NCI-H2196 (cell line): Measurements from ENCODE around the gene XRCC4.

Experiments used
- DNase-seq: peaks from one replicate; lab custom pipeline; 2025; ENCODE audit not compliant: unreplicated experiment; lab: John Stamatoyannopoulos, UW

The XRCC4 gene

DNA sequence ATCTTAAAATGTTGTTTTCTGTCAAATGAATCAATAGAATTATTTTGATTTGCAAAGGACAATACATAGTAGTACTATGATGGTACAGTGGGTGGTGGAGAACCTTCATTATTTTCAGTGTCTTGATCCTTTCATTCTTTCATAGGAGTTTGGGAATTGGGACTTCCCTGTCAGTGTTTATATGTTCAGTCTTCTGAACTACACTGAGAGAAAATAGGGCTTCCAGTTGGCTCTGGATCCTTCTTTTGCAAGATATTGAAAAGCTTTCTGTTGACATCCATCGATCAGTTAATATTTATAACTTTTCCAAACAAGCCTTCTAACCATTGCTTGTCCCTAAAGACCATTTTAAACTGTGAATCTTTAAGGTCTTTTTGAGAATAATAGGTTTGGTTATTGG lies 94.7 kb downstream of the XRCC4 start:
- DNase-seq, result no peak

DNA sequence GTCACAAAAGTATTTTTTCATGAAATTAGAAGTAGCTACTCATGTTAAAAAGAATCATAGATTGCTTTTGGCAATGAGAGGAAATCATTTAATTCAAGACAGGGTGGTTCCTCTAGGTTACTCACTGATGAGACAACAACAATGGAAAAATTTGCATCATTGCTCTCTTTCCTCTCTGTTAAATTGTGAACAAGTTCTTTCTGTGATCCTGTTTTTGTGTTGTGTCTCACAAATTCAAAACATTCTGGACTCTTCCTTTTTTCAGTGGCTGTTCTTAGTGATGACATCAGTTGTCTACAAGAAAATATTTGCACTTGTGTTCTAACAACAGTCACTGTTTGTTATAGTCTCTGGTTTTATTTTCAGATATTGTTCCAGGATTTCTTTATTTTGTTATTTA lies 95.3 kb downstream of the XRCC4 start:
- DNase-seq, result no peak

DNA sequence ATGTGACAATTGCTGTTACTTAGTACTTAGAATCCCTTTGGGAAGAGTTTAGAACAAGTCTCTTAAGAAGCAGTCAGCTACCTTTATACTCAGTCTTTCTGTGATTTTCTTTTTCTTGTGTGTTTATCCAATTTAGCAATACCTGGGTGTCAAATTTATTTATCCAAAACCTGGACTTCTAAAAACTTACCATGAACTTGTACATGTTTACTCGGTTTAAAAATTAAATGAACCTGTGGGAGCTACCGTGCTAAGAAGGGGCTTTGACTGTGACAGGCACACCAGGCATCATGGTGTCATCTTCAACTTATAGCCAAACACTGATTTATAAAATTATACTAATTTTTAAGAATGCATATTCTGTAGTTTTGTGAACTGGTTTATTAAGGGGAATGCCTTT lies 96.5 kb downstream of the XRCC4 start:
- DNase-seq, result no peak

DNA sequence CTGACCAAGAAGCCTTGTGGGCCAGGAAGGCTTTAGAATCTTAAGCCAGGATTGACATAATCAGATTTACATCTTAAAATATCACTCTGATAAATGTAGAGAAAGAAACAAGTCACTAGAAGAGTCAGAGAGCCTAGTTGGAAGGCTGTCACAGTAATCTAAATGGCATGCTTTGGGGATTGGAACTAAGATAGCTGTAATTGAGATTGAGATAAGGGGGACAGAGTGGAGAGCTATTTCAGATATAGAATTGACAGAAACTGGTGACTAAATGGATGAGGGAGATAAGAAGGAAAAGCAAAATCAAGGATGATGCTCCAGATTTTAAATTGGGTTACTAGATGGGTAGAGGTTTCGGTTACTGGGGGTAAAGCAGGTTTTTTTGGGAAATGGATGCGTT lies 100.5 kb downstream of the XRCC4 start:
- no peak for DNase-seq

DNA sequence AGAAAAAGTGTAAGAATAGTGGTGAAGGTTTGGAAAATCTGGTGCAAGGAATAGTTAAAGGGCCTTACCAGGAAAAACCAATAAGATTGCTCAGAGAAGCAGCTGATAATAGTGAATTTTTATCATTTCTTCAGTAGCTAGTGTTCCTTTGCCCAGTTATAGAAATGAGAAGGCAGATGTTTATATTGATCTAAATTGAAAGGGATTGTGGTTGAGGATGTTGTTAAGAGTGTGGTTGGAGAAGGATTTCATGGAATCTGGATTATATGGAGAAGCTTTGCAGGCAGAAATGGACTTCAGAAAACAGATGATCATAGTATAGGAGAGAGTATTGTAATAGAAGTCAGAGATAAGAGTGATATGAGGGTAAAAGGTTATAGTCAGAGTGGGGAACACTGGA lies 102.6 kb downstream of the XRCC4 start:
- DNase-seq, result no peak

DNA sequence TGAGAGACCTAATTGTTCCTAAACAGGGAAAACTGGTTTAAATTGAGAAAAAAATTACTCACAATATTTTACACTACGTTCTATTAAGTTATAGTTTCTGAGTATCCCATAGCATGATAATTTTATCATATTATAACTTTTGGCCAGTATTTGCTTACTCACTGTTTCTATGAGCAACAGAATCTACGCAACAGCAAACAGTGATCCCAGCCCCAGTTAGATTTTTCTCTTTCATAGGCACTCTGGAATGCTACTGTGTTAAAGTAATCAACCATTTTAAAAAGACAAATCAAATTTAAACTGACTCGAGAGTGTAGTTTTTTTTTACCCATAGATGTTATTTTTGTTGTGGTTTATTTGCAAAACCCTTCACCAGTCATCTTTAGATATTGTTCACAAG lies 107.2 kb downstream of the XRCC4 start:
- no peak for DNase-seq

DNA sequence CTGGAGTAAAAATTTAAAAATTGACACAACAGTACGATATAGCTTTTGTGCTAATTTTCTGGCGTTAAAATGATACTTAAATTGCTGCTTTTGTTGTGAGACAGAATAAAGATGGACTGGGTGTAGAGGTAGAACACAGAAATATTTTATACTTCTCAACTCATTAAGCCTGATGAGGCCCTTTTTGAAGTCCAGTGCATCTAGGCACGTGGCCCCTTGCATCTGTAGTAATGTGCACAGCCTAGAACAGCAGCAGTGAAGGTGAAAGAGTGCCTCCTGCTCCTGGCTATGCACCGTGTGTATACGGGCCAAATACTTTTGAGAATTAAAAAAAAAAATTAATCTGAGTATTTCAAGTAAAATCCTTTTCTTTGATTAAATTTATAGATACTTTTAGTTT lies 115.6 kb downstream of the XRCC4 start:
- DNase-seq, result no peak

DNA sequence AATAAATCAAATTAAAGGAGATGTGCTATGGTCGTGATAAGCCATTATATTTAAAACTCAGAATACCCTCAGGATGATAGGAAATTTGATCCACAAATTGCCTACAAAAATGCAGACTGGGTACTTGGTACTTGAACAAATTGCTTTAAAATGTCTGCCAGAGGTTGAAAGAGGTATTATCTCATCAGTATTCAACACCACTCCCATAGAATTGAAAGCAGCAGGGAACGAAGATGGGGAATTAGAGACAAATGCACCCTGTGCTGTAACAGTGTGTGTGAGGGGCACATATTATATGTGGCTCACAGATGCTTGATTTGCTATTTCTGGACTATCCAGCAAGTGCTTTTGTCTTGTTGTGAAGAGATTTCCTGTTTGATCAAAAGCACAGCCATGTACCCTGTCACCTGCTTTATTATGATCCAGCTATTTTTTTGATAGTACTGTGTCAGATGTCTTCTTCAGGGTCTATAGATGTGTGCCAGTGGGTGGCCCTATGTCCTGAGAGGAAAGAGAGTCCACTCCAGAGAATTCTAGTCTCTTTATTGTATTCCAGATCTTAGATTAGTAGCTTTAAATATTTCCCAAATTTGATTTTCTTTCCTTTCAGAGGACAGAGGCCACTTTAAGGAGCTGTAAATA lies 120.1 kb downstream of the XRCC4 start:
- DNase-seq, result no peak

DNA sequence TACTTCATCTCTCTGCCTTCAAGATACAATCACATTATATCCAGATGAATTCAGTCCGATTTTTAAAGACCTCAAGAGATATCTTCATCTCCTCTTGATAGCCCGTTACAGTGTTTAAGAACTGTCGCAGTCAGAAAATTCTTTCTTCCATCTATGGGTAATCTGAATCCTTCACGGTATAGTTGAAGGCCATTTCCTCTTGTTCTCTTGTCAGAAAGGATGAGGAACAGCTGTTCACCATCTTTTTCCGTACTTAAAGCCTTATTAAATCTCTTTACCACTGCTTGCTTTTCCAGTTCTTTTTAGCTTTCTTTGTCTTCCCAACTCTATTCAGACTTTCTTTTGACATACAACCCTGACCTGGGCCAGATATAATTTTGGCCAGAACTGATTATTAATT lies 121.8 kb downstream of the XRCC4 start:
- no peak for DNase-seq

DNA sequence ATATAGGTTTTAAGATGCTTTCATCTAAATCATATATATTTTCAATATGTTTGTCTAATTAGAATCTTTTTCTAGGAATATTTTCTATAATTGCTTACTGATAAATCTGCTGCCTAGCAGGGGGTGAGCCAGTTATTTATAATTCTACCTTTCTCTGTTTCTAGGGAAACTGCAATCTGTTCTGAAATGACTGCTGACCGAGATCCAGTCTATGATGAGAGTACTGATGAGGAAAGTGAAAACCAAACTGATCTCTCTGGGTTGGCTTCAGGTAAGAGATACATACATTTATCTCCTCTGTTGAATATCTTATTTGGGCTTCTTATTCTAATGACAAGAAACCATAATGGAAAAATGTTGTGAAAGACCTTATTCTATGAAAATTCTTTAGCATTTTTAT lies 127.3 kb downstream of the XRCC4 start:
- DNase-seq, result no peak

DNA sequence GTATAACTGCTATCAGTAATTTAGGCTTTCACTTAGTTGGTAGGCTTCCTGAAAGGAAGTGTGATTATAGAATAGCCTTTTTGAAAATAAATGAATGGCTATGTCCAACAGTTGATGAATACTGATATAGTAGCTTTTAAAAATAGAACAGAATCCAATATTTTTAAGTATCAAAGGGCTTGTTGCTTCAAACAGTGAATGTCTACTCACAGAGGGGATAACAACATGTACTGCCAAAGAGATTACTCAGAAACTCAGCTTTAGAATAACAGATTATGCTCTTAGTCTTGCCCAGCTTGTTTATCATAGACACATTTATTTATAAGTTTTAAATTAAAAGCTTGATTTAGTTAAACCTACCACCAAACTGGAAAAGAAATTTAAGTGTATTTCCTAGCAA lies 132.6 kb downstream of the XRCC4 start:
- DNase-seq, result no peak

DNA sequence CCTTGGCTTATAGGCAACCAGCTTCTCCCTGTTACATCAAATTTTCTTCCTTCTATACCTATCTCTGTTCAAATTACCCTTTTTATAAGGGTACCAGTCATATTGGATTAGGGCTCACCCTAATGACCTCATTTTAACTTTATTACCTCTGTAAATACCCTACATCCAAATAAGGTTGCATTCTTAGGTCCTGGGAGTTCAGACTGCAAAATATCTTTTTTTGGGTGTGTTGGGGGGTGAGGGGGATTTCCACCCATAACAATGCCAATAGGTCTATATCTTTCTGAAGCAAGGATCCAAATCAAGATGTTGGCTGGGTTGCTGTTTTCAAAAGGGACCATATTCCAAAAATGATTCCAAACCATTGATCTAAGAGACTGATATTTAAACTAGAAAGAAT lies 141.7 kb downstream of the XRCC4 start:
- DNase-seq, result no peak

DNA sequence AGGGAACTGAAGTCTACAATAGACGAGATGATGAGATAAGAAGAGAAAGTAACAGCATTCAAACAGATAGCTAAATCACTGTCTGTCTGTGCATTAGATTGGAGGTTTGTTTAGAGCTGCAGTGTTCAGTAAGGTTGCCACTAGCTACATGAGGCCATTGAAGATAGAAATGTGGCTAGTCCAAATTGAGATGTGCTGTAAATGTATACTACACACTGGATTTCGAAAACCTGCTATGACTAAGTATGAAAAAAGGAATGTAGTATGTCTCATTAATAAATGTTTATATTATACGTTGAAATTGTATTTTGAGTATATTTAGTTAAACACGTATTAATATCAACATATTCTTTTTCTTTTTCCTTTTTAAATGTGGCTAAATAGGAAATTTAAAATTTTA lies 142.1 kb downstream of the XRCC4 start:
- DNase-seq, result no peak

DNA sequence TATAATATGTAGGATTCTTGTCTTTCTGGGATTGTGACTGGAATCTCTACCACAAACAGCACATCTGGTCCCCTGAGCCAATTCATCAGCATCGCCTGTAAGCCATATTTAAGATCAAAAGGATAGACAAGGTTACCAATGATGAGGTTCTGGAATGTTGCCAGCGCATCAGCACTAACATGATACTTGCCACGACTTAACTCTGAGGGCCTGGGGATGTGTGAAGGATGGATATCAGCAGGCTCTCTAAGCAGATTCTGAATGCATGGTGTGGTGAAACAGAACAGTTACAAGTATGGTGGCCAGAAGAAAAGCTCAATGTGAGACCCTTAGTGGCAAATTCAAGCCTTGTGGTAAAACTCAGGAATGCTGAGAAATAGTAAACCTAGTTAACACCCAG lies 143.0 kb downstream of the XRCC4 start:
- DNase-seq, result no peak

DNA sequence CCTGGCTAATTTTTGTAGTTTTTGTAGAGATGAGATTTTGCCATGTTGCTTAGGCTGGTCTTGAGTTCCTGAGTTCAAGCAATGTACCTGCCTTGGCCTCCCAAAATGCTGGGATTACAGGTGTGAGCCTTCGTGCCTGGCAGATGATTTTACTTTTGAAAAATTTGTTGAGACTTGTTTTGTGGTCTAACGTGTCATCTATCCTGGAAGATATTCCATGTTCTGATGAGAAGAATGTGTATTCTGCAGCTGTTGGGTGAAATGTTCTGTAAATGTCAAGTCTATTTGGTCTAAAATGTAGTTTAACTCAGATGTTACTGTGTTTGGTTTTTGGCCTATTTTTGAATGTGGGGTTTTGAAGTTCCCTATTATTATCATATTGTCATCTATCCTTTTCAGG lies 145.6 kb downstream of the XRCC4 start:
- DNase-seq, result no peak

DNA sequence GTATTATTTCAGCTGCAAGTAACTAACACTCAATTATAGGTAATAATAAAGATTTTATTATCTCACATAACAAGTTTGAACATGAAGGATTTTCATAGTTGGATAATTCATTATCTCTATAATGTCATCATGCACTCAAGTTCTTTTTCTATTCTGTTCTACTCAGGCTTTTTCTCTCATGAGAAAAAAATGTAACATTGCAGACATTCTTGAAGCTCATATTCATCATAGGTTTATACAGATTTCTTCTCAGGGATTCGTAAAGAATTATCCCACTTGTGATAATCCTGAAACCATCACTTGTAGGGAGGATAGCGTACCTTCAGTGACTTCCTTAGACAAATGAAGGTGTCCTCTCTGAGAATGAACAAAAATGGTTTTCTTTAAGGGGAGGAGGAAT lies 150.3 kb downstream of the XRCC4 start:
- DNase-seq, result no peak

DNA sequence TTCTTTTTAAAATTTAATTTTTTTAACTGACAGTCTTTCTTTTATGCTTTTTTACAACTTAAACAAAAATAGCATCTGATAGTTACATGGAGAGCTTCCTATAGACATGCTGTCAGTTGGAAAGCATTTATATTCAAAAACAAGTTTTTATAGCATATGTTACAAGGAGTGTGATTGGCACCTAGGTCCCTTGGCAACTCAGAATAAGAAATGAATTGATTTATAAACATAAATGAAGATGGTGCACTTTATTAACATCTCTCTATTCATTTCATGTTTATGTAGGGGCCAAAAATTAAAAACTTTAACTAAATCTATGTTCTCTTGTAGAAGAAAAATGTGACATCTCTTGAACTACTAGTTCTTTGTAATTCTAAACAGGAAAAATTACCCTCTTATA lies 153.2 kb downstream of the XRCC4 start:
- DNase-seq, result no peak

DNA sequence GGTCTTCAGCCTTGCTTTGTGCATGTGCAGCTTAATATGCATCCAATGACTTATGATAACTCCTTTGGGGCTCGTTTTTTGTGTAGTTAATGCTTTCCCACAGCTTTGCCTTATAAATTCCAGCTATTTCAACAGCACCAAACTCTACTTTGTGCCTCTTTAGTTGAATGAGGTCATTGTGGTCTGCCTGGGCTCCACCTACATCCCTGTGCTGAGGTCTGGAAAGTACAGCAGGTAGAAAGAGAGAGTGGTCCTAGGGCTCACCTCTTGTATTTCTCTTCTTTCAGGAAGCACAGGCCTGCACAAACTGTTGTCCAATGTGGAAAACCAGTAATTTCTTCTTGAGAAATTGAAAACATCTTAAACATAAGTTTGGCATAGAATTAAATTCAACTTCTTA lies 167.2 kb downstream of the XRCC4 start:
- DNase-seq, result no peak

DNA sequence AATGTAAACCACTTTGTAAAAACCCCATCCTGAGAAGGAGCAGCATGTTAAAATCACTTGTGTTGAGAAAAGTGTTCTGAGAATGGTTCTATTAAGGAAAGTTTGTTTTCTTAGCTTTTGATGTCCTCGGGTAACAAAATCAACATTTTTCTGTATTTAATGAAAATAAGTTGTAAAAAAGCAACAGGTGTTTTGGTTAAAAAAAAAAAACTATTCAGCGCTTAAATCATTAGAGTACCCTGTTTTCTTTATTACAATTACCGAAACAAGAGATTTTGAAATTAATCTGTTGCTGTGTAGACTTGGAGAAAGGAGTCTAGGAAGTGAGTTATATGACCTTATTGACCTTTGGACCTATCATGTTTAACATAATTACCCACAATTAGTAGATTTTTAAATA lies 167.7 kb downstream of the XRCC4 start:
- DNase-seq, result no peak

DNA sequence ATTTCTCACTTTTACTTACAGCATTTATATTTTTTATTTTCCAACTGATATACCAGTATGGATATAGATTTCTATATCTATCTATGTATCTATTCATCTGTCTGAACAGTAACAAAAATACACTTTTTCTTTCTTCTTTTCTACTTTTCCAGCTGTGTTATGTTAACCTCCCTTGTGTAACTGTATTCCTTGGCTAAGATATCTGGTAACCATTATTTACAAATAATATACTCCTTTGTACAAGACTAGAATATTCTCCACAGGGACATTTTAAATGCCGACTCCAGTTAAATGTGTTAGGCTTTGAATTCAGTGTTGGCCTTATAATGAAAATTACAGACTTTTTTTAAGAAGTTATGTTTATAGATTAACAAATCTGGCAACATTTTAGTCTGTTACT lies 168.7 kb downstream of the XRCC4 start:
- no peak for DNase-seq

DNA sequence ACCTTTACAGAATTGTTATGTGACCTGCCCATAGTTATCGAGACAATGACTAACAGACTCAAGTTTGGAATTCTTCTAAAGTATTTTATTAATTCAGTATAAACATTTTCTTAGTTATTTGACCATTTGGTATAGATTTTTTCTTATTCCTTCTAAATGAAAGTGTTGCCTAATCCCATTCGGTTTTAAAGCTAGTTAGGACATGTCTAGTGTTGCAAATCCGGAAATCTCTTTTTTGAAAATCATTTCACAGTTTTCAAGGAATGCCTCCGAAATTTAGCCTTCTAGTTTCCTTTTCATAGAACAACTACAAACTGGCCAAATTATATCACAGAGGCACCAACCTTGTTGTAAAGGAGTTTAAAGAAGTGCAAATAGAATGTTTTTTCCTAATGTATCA lies 171.8 kb downstream of the XRCC4 start:
- DNase-seq, result no peak

DNA sequence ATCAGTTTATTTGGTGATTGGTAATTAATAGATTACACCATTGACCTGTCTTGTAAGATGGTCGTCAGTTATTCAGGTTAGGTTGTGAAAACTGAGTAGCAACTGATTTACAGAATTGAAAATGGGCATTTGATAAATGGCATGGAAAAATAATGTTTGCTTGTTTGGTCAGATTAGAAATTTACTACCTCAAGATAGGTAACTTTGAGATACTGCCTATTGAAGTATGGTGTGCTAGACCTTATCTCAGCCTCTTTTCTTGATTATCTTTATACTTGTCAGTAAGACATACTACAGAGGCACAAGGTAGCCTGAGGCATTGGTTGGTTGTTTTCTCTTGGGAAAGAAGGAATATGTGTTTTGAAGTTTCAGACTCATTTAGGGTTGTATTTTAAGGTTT lies 174.5 kb downstream of the XRCC4 start:
- no peak for DNase-seq

DNA sequence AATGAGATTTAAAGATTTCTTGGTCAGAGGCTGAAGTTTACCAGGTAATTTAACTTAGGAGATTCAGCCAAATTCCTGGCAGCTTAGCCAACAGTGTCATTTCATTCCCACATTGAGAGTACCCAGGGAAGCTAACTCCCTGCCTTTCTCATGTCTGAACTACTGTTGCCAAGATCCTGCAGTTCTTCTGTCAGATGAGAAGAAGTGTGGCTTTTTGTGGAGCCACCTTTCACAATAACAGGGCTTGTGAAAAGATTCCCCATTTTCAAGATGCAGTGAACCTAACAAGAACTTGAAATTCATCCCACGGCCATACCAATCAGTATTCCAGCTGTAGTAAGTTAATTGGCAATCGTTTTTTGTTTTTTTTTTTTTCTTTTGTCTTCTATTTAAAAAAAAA lies 176.4 kb downstream of the XRCC4 start:
- DNase-seq, result no peak

DNA sequence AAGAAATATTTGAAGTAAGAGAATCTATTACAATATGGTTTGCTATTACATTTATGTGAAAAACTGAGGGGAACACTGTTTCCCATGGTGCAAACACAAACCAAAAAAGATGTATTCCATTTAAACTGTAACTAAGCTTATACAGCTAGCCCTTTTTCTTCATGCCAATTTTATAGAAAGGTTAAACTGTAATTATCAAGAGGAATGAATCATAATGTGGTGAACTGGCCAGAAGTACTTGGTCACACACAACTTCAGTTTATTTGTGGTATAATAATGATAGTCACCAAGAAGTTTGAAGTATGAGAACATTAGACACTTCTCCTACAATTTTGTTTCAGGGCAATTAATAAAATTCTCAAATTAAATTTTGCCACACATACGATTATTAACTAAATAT lies 177.9 kb downstream of the XRCC4 start:
- DNase-seq, result no peak
